HG03354 (cell line): ENCODE results near the gene AKAP13.
"Not testable (repeated sequence)": the region's sequence is repeated elsewhere in the genome, so short reads cannot be mapped to it uniquely, and the experiment has no call there.

ENCODE experiments used
- ATAC-seq: cut with Tn5 transposase; IDR thresholded peaks from one replicate; pipeline ENCODE4 v1.9.1; 2021; ENCODE audit warnings: mild to moderate bottlenecking; ENCODE audit not compliant: unreplicated experiment, poor library complexity, severe bottlenecking

Gene AKAP13

DNA sequence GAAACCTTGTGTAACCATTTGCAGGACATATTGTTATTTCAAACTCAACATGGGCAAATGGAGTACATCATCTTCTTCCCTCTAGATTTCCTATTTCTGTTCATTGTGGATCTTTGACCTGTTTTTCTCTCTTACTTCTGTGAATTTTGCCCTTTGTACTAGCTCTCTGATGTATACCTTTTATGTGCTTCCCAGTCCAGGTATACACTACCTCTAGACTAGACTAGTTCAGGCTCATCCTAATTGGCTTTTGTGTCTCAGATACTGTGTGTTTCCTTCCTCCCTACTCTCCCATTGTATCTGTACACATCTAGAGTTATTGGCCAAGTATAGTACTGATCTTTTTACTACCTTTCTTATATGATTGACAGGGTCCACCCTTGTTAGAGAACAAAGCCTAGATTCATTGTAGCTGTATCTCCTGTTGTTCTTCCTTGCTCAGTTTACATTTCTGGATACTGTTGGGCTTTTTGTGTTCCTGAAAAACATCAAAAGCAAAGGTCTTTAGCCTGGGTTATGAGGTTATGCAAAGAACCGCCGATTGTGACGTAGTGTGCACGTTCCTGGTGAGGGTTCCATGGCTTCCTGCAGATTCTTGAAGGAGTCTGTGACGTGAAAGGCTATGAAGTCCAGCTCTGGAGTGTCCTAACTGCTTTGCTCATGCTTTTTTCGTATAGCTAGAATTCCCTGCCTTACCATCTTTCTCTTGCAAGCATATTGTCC, 247.0 kb downstream of the AKAP13 start:
- no peak for ATAC-seq

DNA sequence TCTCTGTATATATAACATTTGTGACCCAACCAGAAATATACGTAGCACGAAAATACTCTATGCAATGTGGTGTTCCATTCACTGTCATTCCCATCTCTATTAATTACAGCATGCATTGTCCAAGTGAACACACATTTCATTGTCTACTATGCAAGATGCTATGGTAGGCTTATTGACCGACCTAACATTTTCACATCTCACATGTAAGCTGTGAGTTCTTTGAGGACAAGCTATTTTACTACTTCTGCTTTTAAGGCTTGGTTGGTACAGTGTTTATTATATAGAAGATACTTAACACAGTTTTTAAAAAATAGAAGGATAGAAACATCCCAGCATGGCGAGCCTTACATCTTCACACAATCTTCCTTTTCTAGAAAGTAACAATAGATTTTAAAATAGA, 249.9 kb downstream of the AKAP13 start:
- no peak for ATAC-seq

DNA sequence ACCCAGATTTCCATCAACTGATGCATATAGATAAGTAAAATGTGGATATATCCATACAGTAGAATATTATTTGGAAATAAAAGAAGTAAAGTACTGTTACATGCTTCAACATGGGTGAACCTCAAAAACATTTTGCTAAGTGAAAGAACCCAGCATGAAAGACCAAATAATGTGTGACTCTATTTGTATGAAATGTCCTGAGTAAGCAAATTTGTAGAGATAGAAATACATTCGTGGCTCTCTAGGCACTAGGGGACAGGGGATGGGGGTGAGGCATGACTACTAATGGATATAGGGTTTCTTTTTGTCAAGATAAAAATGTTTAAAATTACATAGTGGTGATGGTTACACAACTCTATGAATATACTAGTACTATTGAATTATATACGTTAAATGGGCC, 250.6 kb downstream of the AKAP13 start:
- ATAC-seq, result no peak

DNA sequence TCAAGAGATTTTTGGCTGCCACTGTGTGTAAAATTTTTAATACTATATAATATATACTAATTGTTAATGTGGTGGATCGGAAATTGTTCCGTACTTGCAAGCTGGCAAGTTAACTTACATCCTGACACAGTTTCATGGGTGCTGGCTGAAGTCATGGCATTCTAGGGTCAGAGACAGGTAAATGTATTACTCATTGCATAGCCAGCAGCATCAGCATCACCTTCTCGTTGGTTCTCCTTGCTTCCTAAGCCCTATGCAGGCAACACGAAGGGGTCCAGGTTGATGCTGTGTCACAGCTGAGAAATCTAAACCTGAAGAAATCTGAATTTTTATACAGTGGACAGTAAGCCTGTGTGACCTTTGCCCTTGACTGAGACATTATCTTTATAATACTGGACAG, 251.6 kb downstream of the AKAP13 start:
- no peak for ATAC-seq

GRCh38 chr15:85633859-85634258, 253.5 kb downstream of the AKAP13 start:
- ATAC-seq, result no peak

DNA sequence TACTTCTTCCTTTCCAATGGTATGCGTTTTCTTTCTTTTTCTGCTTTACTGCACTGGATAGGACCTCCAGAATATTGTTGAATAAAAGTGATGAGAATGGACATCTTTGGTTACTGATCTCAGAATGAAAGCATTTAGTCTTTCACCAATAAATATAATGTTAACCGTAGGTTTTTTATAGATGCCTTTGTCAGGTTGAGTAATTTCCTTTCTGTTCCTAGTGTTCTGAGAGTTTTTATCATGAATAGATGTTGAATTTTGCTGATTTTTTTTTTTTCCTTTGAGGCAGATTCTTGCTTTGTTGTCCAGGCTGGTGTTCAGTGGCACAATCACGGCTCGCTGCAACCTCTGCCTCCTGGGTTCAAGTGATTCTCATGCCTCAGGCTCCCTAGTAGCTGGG, 255.9 kb downstream of the AKAP13 start:
- ATAC-seq, result no peak

- ATAC-seq, result peak; percentile 72
Observed at GRCh38 chr15:85639752-85640381, 259.5 kb downstream of the AKAP13 start.

- no peak for ATAC-seq
Observed at GRCh38 chr15:85642065-85642692, 261.8 kb downstream of the AKAP13 start.

GRCh38 chr15:85642693-85643066, 262.3 kb downstream of the AKAP13 start:
- ATAC-seq, result no peak

DNA sequence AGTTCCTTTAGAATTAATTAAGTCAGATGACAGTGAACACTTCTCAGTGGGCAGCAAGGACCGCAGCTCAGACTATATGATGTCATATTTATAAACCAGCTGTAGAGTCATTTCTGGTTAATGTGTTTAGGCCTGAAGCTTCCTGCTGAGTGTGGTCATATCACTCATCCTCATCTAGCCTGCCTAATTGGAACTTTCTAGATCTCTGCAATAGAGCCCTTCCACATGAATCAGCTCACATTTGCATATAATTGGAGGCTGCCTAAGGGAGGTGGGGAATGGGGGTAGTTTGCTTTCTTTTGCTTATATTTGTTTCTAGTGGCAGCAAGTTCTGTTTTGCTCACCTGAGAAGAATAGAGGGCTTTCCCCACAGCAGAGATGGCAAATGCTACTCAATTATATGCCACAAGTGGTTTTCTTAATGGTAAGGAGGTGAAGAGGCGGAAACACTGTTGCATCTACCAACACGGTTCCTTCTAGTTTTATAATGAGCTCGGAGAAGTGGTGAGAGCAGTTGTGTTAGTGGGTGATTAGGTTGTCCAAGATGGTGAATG, 266.2 kb downstream of the AKAP13 start:
- ATAC-seq, result peak; percentile 92

DNA sequence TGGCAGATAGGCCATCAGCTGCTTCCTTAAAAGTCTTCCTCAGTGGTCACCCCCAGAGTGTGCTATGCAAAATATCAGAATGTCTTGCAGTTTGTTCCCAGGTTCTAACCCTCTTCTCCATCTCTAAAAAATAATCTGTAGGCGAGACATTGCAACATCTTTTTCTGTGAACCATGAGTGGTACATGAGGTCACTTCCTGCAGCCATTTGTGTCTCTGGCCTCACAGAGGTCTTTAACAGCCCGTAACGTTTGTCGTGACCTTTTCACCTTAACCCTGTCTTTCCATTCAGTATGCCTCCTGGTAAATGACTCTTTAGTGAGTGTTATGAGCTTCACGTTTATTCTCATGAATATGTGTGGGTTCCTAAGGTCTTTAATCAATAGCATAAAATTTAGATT, 269.0 kb downstream of the AKAP13 start:
- ATAC-seq, result peak; percentile 52

DNA sequence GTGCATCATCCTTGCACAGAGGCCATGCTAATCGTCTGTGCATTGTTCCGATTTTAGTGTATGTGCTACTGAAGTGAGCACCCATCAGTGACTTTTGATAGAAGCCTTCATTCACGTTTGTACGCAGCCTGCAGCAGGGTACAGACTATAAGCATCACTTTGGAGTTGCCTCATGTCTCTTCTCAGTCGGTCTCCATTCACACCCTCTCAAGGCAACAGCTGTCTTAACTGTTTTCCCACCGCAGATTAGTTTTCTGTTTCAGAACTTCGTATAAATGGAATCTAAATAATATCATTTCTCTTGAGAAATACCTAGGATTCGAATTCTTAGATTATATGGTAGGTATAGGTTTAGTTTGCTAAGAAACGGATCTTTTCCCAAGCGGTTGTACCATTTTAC, 271.1 kb downstream of the AKAP13 start:
- ATAC-seq, result no peak

DNA sequence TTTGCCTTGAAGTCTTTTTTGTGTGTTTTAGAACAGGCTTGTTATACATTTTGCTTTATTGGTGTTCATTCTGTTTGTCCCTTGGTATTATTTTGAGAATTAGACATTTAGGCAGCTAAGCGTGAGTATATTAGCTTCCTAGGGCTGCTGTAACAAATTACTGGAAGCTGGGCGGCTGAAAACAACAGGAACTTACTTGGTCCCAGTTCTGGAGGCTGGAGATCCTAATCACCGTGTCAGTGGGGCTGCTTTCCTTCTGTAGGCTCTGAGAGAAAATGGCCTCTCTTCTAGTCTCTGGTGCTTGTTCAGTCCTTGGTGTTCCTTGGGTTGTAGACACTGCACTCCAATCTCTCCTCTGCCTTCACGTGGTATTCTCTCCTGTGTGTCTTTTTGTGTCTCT, 272.1 kb downstream of the AKAP13 start:
- ATAC-seq, result no peak

GRCh38 chr15:85657132-85657531, 276.7 kb downstream of the AKAP13 start:
- ATAC-seq, result no peak

DNA sequence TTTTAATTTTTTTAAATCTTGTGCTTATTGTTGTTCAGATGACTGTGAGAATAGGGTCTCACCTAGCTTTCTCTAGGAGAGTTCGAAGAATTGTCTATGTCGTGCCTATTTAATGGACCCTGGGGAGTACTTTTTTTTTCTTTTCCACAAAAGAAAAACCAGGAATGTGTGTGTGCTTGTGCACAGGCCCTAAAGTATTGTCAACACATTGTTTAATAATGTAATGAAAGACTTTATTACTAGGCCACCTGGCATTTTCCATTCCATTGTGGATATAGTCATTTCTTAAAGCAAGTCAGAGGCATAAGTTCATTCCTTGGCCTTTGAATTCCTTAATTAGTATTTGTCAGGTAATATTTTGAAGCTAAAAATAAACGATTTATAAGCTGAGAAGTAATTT, 278.4 kb downstream of the AKAP13 start:
- no peak for ATAC-seq

GRCh38 chr15:85661859-85662258, 281.5 kb downstream of the AKAP13 start:
- no peak for ATAC-seq

- not testable (repeated sequence) for ATAC-seq
Observed at GRCh38 chr15:85665677-85666076, 285.3 kb downstream of the AKAP13 start.

DNA sequence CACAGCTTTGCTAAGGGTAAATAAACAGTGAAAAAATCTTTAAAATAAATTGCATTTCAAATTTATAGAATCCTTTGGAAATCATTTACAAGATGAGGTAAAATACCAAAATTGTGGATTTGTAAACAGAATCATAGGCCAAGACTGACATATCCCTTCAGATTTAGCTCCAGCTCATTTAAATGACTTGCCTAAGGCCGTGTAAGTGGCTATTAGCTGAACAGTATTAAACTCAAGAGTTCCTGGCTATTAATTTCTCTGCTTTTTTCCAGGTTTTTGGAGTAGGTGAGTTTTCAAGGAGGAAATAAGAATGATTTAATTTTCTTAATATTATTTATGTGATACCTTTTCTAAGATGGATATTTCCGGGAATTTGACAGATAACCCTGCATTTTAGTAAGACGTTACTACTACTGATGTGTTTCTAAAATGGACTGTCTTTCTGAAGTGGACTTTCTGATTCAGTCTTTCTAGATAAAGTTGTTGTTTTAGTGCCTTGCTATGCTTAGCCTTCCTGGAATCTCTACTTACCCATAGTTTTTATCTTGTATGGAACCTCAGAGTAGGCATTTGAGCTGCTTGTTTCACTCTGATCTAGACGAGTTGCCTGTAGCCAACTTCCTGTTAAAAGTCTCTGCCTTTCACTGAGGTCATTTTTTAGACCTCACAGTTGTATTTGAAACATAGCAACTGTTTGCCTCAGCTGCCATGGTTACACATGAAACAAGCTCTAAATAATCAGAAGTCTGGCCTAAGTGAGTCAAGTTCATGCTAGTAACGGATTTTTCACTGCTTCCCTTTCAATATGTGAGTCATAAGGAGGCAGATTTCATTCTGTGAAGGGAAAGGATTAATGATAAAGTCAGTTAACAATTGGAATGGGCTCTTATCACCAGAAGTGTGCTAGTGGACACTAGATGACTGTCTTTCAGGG, 287.4 kb downstream of the AKAP13 start:
- ATAC-seq, result peak; percentile 97

DNA sequence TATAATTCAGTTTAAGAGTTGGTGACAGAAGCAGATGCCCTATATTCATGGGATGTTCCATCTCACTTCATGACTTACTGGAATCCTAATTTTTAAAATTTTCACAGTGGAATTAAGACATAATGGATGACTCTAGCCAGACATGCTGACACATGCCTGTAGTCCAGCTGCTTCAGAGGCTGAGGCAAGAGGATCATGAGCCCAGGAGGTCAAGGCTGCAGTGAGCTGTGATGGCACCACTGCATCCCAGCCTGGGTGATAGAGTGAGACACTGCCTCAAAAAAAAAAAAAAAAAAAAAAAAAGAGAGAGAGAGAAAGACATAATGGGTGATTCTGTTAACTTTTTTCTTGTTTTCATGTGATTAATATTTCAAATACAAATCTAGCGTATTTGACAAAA, 290.8 kb downstream of the AKAP13 start:
- no peak for ATAC-seq
